ENCODE data around the gene SLC22A13.

Gene SLC22A13

DNA sequence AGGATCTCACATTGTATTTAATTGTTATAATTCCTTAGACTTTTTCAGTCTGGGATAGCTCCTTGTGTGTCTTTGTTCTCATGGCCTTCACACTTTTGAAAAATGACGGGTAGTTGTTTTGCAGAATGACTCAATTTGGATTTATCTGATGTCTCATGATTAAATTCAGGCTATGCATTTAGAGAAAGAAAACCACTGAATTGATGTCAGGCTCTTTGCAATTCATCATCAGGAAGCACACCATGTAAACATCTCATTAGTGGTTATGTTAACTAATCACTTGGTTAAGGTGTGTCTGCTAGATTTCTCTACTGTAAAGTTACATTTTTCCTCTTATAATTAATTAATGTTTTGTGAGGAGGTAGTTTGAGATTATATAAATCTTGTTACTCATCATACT lies 8.0 kb upstream of the SLC22A13 start:
- Histone ChIP-seq H3K27me3 (ENCODE audit: control insufficient read depth in 5 of 5, insufficient read depth in 4 of 5, low read length in 5 of 5) (no peaks in the 10 kb centered on the region), H3K9me3 (ENCODE audit: control insufficient read depth in 5 of 5, low read length in 5 of 5) (no peaks in the 10 kb centered on the region), H3K27ac (ENCODE audit: low read depth, low read length) (no peak overlapping the region), H3K4me3 (ENCODE audit: low read depth in 1 of 5, low read length in 5 of 5) (no peak overlapping the region), H3K4me1 (ENCODE audit: control insufficient read depth in 5 of 5, insufficient read depth in 5 of 5, low read length in 5 of 5) (peaks cover 3 to 27% (median 19%) of the 10 kb centered on the region in 5 donors), H3K9ac (ENCODE audit: low read length in 5 of 5) (no peak overlapping the region), H3K36me3 (ENCODE audit: control insufficient read depth in 5 of 5, insufficient read depth in 5 of 5, low read length in 5 of 5) (peaks cover 10 to 26% (median 23%) of the 10 kb centered on the region in 5 donors)

- Histone ChIP-seq H3K27ac (ENCODE audit: low read depth, low read length) (no peak overlapping the region), H3K4me3 (ENCODE audit: low read depth in 1 of 5, low read length in 5 of 5) (no peak overlapping the region), H3K4me1 (ENCODE audit: control insufficient read depth in 5 of 5, insufficient read depth in 5 of 5, low read length in 5 of 5) (peaks cover 3 to 23% (median 11%) of the 10 kb centered on the region in 5 donors), H3K9me3 (ENCODE audit: control insufficient read depth in 5 of 5, low read length in 5 of 5) (no peaks in the 10 kb centered on the region), H3K36me3 (ENCODE audit: control insufficient read depth in 5 of 5, insufficient read depth in 5 of 5, low read length in 5 of 5) (peaks cover 0 to 3% (median 0%) of the 10 kb centered on the region in 5 donors), H3K9ac (ENCODE audit: low read length in 5 of 5) (no peak overlapping the region), H3K27me3 (ENCODE audit: control insufficient read depth in 5 of 5, insufficient read depth in 4 of 5, low read length in 5 of 5) (no peaks in the 10 kb centered on the region)
Observed at GRCh38 chr3:38260474-38260873, 5.1 kb upstream of the SLC22A13 start.

- Histone ChIP-seq H3K27ac (ENCODE audit: low read depth, low read length) (no peak overlapping the region), H3K4me3 (ENCODE audit: low read depth in 1 of 5, low read length in 5 of 5) (no peak overlapping the region), H3K9me3 (ENCODE audit: control insufficient read depth in 5 of 5, low read length in 5 of 5) (no peaks in the 10 kb centered on the region)
Observed at GRCh38 chr3:38264353-38264771, 1.2 kb upstream of the SLC22A13 start.

DNA sequence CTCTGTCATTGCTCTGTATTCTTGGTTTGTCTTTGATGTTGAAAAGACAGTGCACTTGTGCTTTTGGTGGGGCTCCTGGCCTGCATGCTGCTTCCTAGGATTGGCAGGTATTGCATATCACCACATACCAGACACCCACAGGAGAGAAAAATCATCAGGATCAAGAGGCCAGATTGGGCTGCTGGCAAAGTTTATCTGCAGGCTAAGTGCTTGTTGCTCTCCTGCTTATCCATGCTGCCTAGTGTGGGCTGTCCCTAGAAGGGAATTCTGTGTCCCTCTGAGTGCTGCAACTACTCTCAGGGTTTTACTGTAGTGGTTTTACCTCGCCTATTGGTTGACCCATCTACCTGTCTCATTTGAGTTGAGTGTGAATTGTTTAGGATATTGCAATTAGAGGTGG lies 833 bp upstream of the SLC22A13 start:
- H3K27ac ChIP-seq (ENCODE audit: low read depth, low read length): no peak overlapping the region
- peaks cover 0 to 8% (median 0%) of the 10 kb centered on the region in 5 donors for H3K36me3 ChIP-seq (ENCODE audit: control insufficient read depth in 5 of 5, insufficient read depth in 5 of 5, low read length in 5 of 5)
- H3K27me3 ChIP-seq (ENCODE audit: control insufficient read depth in 5 of 5, insufficient read depth in 4 of 5, low read length in 5 of 5): no peaks in the 10 kb centered on the region
- H3K4me1 ChIP-seq (ENCODE audit: control insufficient read depth in 5 of 5, insufficient read depth in 5 of 5, low read length in 5 of 5): peaks cover 0 to 6% (median 0%) of the 10 kb centered on the region in 5 donors
- H3K9ac ChIP-seq (ENCODE audit: low read length in 5 of 5): no peak overlapping the region
- no peaks in the 10 kb centered on the region for H3K9me3 ChIP-seq (ENCODE audit: control insufficient read depth in 5 of 5, low read length in 5 of 5)
- no peak overlapping the region for H3K4me3 ChIP-seq (ENCODE audit: low read depth in 1 of 5, low read length in 5 of 5)

More at GRCh38 chr3:38264353-38264771, 1.2 kb upstream of the SLC22A13 start:
- Histone ChIP-seq H3K9ac (ENCODE audit: low read length in 5 of 5) (no peak overlapping the region), H3K36me3 (ENCODE audit: control insufficient read depth in 5 of 5, insufficient read depth in 5 of 5, low read length in 5 of 5) (peaks cover 0 to 8% (median 0%) of the 10 kb centered on the region in 5 donors), H3K4me1 (ENCODE audit: control insufficient read depth in 5 of 5, insufficient read depth in 5 of 5, low read length in 5 of 5) (peaks cover 0 to 6% (median 0%) of the 10 kb centered on the region in 5 donors), H3K27me3 (ENCODE audit: control insufficient read depth in 5 of 5, insufficient read depth in 4 of 5, low read length in 5 of 5) (no peaks in the 10 kb centered on the region)

DNA sequence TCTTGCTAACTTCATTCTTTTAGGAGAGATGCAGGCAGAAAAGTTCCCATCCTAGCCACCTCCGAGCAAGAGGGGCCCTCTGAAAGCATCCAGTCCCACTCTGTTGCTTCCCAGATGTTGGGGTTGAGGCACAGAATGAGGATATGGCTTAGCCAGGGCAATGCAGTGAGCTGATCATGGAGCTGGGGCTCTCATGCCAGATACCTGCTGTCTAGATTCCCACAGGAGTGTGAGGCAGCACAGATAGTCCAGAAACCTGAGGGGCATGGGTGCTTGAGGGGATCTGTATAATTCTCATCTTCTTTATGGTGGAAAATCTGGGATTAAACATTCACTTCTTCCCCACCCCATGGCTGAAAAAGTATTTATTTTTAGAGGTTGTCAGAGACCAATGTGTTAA lies 1.2 kb downstream of the SLC22A13 start:
- Histone ChIP-seq H3K4me1 (ENCODE audit: control insufficient read depth in 5 of 5, insufficient read depth in 5 of 5, low read length in 5 of 5) (peaks cover 0 to 9% (median 0%) of the 10 kb centered on the region in 5 donors), H3K9me3 (ENCODE audit: control insufficient read depth in 5 of 5, low read length in 5 of 5) (no peaks in the 10 kb centered on the region), H3K36me3 (ENCODE audit: control insufficient read depth in 5 of 5, insufficient read depth in 5 of 5, low read length in 5 of 5) (peaks cover 0 to 5% (median 0%) of the 10 kb centered on the region in 5 donors), H3K9ac (ENCODE audit: low read length in 5 of 5) (no peak overlapping the region), H3K27me3 (ENCODE audit: control insufficient read depth in 5 of 5, insufficient read depth in 4 of 5, low read length in 5 of 5) (no peaks in the 10 kb centered on the region), H3K27ac (ENCODE audit: low read depth, low read length) (no peak overlapping the region), H3K4me3 (ENCODE audit: low read depth in 1 of 5, low read length in 5 of 5) (no peak overlapping the region)

DNA sequence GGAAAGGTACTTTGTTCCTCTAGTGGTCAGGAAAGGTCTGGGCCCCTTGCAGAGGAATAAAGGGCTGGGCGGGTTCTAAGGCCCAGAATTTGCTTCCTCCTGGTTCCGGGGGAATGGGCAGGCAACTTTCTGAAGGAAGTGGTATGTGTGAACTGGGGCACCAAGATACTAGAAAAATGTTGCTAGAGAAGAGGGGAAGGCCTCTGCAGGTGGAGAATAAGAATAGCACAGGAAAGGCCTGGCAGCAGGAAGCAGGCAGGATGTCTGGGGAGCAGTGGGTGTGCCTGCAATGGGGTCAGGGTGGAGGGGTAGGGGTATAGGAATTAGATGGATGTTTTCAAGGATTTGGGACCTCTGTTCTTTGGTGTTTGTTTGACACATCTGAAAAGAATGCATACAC lies 2.0 kb downstream of the SLC22A13 start:
- Histone ChIP-seq H3K4me3 (ENCODE audit: low read depth in 1 of 5, low read length in 5 of 5) (no peak overlapping the region), H3K9ac (ENCODE audit: low read length in 5 of 5) (no peak overlapping the region), H3K36me3 (ENCODE audit: control insufficient read depth in 5 of 5, insufficient read depth in 5 of 5, low read length in 5 of 5) (peaks cover 0 to 5% (median 0%) of the 10 kb centered on the region in 5 donors), H3K4me1 (ENCODE audit: control insufficient read depth in 5 of 5, insufficient read depth in 5 of 5, low read length in 5 of 5) (peaks cover 0 to 9% (median 0%) of the 10 kb centered on the region in 5 donors), H3K9me3 (ENCODE audit: control insufficient read depth in 5 of 5, low read length in 5 of 5) (no peaks in the 10 kb centered on the region), H3K27ac (ENCODE audit: low read depth, low read length) (no peak overlapping the region), H3K27me3 (ENCODE audit: control insufficient read depth in 5 of 5, insufficient read depth in 4 of 5, low read length in 5 of 5) (no peaks in the 10 kb centered on the region)

- Histone ChIP-seq H3K9ac (ENCODE audit: low read length in 5 of 5) (no peak overlapping the region), H3K27ac (ENCODE audit: low read depth, low read length) (no peak overlapping the region)
Observed at GRCh38 chr3:38268087-38268486, 2.5 kb downstream of the SLC22A13 start.

DNA sequence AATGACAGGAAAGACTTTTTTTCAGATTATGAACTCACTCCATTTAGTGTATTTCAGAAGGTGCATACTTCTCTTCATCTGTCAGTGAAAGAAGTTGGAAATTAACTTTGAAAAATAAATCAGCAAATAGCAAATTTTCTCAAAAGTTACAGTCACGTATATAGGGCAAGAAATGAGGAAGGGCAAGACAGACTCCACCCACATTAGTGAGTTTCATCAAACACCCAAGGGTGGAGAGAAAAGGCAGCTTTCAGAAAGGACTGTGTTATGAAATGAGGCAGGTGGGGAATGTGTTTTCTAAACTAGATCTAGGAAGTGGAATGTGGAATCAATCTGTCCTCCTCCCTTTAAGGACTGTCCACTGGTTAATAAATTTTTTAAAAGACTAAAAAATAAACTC lies 2.9 kb downstream of the SLC22A13 start:
- Histone ChIP-seq H3K36me3 (ENCODE audit: control insufficient read depth in 5 of 5, insufficient read depth in 5 of 5, low read length in 5 of 5) (peaks cover 0 to 5% (median 0%) of the 10 kb centered on the region in 5 donors), H3K4me3 (ENCODE audit: low read depth in 1 of 5, low read length in 5 of 5) (no peak overlapping the region), H3K27ac (ENCODE audit: low read depth, low read length) (no peak overlapping the region), H3K9ac (ENCODE audit: low read length in 5 of 5) (no peak overlapping the region), H3K4me1 (ENCODE audit: control insufficient read depth in 5 of 5, insufficient read depth in 5 of 5, low read length in 5 of 5) (peaks cover 0 to 9% (median 0%) of the 10 kb centered on the region in 5 donors), H3K27me3 (ENCODE audit: control insufficient read depth in 5 of 5, insufficient read depth in 4 of 5, low read length in 5 of 5) (no peaks in the 10 kb centered on the region), H3K9me3 (ENCODE audit: control insufficient read depth in 5 of 5, low read length in 5 of 5) (no peaks in the 10 kb centered on the region)

More at GRCh38 chr3:38268087-38268486, 2.5 kb downstream of the SLC22A13 start:
- Histone ChIP-seq H3K4me1 (ENCODE audit: control insufficient read depth in 5 of 5, insufficient read depth in 5 of 5, low read length in 5 of 5) (peaks cover 0 to 9% (median 0%) of the 10 kb centered on the region in 5 donors), H3K9me3 (ENCODE audit: control insufficient read depth in 5 of 5, low read length in 5 of 5) (no peaks in the 10 kb centered on the region), H3K4me3 (ENCODE audit: low read depth in 1 of 5, low read length in 5 of 5) (no peak overlapping the region), H3K36me3 (ENCODE audit: control insufficient read depth in 5 of 5, insufficient read depth in 5 of 5, low read length in 5 of 5) (peaks cover 0 to 5% (median 0%) of the 10 kb centered on the region in 5 donors), H3K27me3 (ENCODE audit: control insufficient read depth in 5 of 5, insufficient read depth in 4 of 5, low read length in 5 of 5) (no peaks in the 10 kb centered on the region)

DNA sequence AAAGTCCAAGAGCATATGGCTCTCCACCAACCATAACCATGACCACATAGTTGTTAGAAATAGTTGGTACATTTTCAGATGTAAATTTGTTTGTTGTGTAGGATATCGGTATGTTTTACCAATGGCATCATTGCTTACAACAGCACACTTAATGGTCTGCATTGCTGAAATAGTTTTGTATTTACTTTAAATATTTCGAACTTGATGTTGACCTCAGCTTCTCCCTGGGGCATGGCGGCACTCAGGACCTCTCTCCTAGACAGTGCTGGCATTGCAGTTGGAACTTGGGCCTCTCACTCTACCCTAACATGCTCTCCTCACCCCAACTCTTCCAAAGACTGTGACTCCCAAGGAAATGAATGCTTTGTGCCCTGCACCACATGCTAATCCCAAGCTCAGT lies 5.0 kb downstream of the SLC22A13 start:
- no peak overlapping the region for H3K27ac ChIP-seq (ENCODE audit: low read depth, low read length)
- H3K36me3 ChIP-seq (ENCODE audit: control insufficient read depth in 5 of 5, insufficient read depth in 5 of 5, low read length in 5 of 5): peaks cover 0 to 7% (median 3%) of the 10 kb centered on the region in 5 donors
- H3K27me3 ChIP-seq (ENCODE audit: control insufficient read depth in 5 of 5, insufficient read depth in 4 of 5, low read length in 5 of 5): no peaks in the 10 kb centered on the region
- no peak overlapping the region for H3K9ac ChIP-seq (ENCODE audit: low read length in 5 of 5)
- H3K9me3 ChIP-seq (ENCODE audit: control insufficient read depth in 5 of 5, low read length in 5 of 5): no peaks in the 10 kb centered on the region
- H3K4me3 ChIP-seq (ENCODE audit: low read depth in 1 of 5, low read length in 5 of 5): no peak overlapping the region
- H3K4me1 ChIP-seq (ENCODE audit: control insufficient read depth in 5 of 5, insufficient read depth in 5 of 5, low read length in 5 of 5): peaks cover 0 to 4% (median 0%) of the 10 kb centered on the region in 5 donors

- Histone ChIP-seq H3K4me3 (ENCODE audit: low read depth in 1 of 5, low read length in 5 of 5) (no peak overlapping the region), H3K4me1 (ENCODE audit: control insufficient read depth in 5 of 5, insufficient read depth in 5 of 5, low read length in 5 of 5) (peaks cover 0 to 4% (median 0%) of the 10 kb centered on the region in 5 donors), H3K27ac (ENCODE audit: low read depth, low read length) (no peak overlapping the region), H3K27me3 (ENCODE audit: control insufficient read depth in 5 of 5, insufficient read depth in 4 of 5, low read length in 5 of 5) (no peaks in the 10 kb centered on the region), H3K9me3 (ENCODE audit: control insufficient read depth in 5 of 5, low read length in 5 of 5) (no peaks in the 10 kb centered on the region), H3K9ac (ENCODE audit: low read length in 5 of 5) (no peak overlapping the region), H3K36me3 (ENCODE audit: control insufficient read depth in 5 of 5, insufficient read depth in 5 of 5, low read length in 5 of 5) (peaks cover 0 to 8% (median 2%) of the 10 kb centered on the region in 5 donors)
Observed at GRCh38 chr3:38271553-38271952, 5.9 kb downstream of the SLC22A13 start.
